Measurements from ENCODE around the gene TIPARP. TPM values are rescaled to one million over a fixed set of nuclear protein-coding genes. Genes with fewer than 3 reads are reported as not detected.

The TIPARP gene
- total and polyA plus RNA-seq, 2 experiments from 2014 or later: 4.5 to 6.9 TPM

DNA sequence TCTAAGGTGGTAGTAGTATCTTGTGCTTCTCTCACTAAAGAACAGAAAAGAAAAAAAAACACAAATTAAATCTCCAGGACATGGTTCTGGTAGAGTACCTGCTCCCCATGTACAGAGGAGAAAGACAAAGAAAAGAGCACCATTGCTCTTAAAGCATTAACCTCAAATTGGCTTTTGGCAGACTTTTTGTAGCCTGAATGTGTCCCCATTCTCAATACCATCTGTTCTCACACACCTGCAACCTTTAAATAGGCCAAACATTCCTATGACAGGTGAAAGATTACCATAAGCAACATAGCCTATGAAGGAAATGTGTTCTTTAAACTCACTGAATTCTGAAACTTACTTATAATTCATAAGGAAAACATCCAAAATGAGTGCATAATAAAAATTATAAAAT lies 68.0 kb downstream of the TIPARP start:
- H3K27ac Mint-ChIP-seq: no peak overlapping the region

More for the DNA sequence above, 68.0 kb downstream of the TIPARP start:
- peaks cover 2% of the 10 kb centered on the region; the same call in 1 of the 3 replicates for H3K9me3 Mint-ChIP-seq
- H3K4me1 ChIP-seq (ENCODE audit: insufficient read depth): no peaks in the 10 kb centered on the region
- no peaks in the 10 kb centered on the region for H3K27me3 ChIP-seq (ENCODE audit: insufficient read depth)
- no peaks in the 10 kb centered on the region for H3F3A ChIP-seq (replicated peaks; ENCODE audit: low read depth)
- no peaks in the 10 kb centered on the region for H3K79me2 ChIP-seq (replicated peaks; ENCODE audit: insufficient read depth)
- H3K4me2 ChIP-seq: no peak overlapping the region
- ATAC-seq: no peak
- H2AFZ ChIP-seq: no peak overlapping the region
- H3K4me1 Mint-ChIP-seq: peaks cover 5% of the 10 kb centered on the region; the same call in 1 of the 3 replicates
- H3K36me3 Mint-ChIP-seq (ENCODE audit: low read depth): peaks cover 2% of the 10 kb centered on the region; the same call in 1 of the 3 replicates
- H3K27ac ChIP-seq (ENCODE audit: low read depth): no peak overlapping the region
- peaks cover 4% of the 10 kb centered on the region; the same call in 1 of the 2 replicates for H3K9me2 ChIP-seq (ENCODE audit: insufficient read depth)
- H3K36me3 ChIP-seq (ENCODE audit: insufficient read depth): no peaks in the 10 kb centered on the region
- no peaks in the 10 kb centered on the region for H3K27me3 Mint-ChIP-seq (ENCODE audit: insufficient read depth, low read depth, poor library complexity)
- H4K20me1 ChIP-seq (replicated peaks; ENCODE audit: insufficient read depth): no peaks in the 10 kb centered on the region
- H3K4me3 Mint-ChIP-seq: no peak overlapping the region
- H3K4me3 ChIP-seq: no peak overlapping the region
- no peak for DNase-seq (ENCODE audit: low spot score)
- TF ChIP-seq, protein P1, sequence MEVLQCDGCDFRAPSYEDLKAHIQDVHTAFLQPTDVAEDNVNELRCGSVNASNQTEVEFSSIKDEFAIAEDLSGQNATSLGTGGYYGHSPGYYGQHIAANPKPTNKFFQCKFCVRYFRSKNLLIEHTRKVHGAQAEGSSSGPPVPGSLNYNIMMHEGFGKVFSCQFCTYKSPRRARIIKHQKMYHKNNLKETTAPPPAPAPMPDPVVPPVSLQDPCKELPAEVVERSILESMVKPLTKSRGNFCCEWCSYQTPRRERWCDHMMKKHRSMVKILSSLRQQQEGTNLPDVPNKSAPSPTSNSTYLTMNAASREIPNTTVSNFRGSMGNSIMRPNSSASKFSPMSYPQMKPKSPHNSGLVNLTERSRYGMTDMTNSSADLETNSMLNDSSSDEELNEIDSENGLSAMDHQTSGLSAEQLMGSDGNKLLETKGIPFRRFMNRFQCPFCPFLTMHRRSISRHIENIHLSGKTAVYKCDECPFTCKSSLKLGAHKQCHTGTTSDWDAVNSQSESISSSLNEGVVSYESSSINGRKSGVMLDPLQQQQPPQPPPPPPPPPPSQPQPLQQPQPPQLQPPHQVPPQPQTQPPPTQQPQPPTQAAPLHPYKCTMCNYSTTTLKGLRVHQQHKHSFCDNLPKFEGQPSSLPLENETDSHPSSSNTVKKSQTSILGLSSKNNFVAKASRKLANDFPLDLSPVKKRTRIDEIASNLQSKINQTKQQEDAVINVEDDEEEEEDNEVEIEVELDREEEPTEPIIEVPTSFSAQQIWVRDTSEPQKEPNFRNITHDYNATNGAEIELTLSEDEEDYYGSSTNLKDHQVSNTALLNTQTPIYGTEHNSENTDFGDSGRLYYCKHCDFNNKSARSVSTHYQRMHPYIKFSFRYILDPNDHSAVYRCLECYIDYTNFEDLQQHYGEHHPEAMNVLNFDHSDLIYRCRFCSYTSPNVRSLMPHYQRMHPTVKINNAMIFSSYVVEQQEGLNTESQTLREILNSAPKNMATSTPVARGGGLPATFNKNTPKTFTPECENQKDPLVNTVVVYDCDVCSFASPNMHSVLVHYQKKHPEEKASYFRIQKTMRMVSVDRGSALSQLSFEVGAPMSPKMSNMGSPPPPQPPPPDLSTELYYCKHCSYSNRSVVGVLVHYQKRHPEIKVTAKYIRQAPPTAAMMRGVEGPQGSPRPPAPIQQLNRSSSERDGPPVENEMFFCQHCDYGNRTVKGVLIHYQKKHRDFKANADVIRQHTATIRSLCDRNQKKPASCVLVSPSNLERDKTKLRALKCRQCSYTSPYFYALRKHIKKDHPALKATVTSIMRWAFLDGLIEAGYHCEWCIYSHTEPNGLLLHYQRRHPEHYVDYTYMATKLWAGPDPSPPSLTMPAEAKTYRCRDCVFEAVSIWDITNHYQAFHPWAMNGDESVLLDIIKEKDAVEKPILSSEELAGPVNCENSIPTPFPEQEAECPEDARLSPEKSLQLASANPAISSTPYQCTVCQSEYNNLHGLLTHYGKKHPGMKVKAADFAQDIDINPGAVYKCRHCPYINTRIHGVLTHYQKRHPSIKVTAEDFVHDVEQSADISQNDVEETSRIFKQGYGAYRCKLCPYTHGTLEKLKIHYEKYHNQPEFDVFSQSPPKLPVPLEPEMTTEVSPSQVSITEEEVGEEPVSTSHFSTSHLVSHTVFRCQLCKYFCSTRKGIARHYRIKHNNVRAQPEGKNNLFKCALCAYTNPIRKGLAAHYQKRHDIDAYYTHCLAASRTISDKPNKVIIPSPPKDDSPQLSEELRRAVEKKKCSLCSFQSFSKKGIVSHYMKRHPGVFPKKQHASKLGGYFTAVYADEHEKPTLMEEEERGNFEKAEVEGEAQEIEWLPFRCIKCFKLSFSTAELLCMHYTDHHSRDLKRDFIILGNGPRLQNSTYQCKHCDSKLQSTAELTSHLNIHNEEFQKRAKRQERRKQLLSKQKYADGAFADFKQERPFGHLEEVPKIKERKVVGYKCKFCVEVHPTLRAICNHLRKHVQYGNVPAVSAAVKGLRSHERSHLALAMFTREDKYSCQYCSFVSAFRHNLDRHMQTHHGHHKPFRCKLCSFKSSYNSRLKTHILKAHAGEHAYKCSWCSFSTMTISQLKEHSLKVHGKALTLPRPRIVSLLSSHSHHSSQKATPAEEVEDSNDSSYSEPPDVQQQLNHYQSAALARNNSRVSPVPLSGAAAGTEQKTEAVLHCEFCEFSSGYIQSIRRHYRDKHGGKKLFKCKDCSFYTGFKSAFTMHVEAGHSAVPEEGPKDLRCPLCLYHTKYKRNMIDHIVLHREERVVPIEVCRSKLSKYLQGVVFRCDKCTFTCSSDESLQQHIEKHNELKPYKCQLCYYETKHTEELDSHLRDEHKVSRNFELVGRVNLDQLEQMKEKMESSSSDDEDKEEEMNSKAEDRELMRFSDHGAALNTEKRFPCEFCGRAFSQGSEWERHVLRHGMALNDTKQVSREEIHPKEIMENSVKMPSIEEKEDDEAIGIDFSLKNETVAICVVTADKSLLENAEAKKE (CRISPR knock-in tag; IDR thresholded peaks at IDR 0.05): no peak
- TF ChIP-seq, protein P2, sequence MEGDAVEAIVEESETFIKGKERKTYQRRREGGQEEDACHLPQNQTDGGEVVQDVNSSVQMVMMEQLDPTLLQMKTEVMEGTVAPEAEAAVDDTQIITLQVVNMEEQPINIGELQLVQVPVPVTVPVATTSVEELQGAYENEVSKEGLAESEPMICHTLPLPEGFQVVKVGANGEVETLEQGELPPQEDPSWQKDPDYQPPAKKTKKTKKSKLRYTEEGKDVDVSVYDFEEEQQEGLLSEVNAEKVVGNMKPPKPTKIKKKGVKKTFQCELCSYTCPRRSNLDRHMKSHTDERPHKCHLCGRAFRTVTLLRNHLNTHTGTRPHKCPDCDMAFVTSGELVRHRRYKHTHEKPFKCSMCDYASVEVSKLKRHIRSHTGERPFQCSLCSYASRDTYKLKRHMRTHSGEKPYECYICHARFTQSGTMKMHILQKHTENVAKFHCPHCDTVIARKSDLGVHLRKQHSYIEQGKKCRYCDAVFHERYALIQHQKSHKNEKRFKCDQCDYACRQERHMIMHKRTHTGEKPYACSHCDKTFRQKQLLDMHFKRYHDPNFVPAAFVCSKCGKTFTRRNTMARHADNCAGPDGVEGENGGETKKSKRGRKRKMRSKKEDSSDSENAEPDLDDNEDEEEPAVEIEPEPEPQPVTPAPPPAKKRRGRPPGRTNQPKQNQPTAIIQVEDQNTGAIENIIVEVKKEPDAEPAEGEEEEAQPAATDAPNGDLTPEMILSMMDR (conservative IDR thresholded peaks at IDR 0.05; ENCODE audit: low read depth in 2 of 2): no peak
- TF ChIP-seq POLR2AphosphoS5 (IDR thresholded peaks at IDR 0.05; ENCODE audit: low read depth) (no peak), NANOG (IDR thresholded peaks at IDR 0.05; ENCODE audit: borderline replicate concordance) (no peak), JUNB (IDR thresholded peaks at IDR 0.05; ENCODE audit: unreplicated experiment) (no peak), ZNF331 (CRISPR knock-in tag; IDR thresholded peaks at IDR 0.05; ENCODE audit: low read depth) (no peak), EZH2 (IDR thresholded peaks at IDR 0.05; ENCODE audit: low read depth, unreplicated experiment) (no peak), STAT1 (IDR thresholded peaks at IDR 0.05; ENCODE audit: unreplicated experiment) (no peak), CREB1 (CRISPR knock-in tag; IDR thresholded peaks at IDR 0.05; ENCODE audit: low read depth) (no peak), EZH2phosphoT487 (IDR thresholded peaks at IDR 0.05; ENCODE audit: unreplicated experiment) (no peak), ZNF114 (CRISPR knock-in tag; IDR thresholded peaks at IDR 0.05) (no peak), ETS1 (IDR thresholded peaks at IDR 0.05) (no peak)
- TF ChIP-seq, protein P3, sequence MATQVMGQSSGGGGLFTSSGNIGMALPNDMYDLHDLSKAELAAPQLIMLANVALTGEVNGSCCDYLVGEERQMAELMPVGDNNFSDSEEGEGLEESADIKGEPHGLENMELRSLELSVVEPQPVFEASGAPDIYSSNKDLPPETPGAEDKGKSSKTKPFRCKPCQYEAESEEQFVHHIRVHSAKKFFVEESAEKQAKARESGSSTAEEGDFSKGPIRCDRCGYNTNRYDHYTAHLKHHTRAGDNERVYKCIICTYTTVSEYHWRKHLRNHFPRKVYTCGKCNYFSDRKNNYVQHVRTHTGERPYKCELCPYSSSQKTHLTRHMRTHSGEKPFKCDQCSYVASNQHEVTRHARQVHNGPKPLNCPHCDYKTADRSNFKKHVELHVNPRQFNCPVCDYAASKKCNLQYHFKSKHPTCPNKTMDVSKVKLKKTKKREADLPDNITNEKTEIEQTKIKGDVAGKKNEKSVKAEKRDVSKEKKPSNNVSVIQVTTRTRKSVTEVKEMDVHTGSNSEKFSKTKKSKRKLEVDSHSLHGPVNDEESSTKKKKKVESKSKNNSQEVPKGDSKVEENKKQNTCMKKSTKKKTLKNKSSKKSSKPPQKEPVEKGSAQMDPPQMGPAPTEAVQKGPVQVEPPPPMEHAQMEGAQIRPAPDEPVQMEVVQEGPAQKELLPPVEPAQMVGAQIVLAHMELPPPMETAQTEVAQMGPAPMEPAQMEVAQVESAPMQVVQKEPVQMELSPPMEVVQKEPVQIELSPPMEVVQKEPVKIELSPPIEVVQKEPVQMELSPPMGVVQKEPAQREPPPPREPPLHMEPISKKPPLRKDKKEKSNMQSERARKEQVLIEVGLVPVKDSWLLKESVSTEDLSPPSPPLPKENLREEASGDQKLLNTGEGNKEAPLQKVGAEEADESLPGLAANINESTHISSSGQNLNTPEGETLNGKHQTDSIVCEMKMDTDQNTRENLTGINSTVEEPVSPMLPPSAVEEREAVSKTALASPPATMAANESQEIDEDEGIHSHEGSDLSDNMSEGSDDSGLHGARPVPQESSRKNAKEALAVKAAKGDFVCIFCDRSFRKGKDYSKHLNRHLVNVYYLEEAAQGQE (IDR thresholded peaks at IDR 0.05; ENCODE audit: unreplicated experiment): no peak

Data from GM23338 (cell line).